ACHN (cell line): Measurements from ENCODE around the gene ARR3.
"Not testable (repeated sequence)": the region's sequence is repeated elsewhere in the genome, so short reads cannot be mapped to it uniquely, and the experiment has no call there.

Source experiments
- DNase-seq: peaks from one replicate; pipeline ENCODE4 v3.0.0-alpha.2; 2015
- in situ Hi-C: cut with HindIII; loops from 2 replicates; pipeline ENCODE4 v1.10.0; 2017; ENCODE audit warnings: low sequenced_read_pairs, low pct_ligation_motif_present, low pct_unique_long_range_greater_than_20kb

Gene ARR3

GRCh38 chrX:70268034-70268433 lies at the start of gene ARR3:
ARR3 (plus strand) TSS chrX:70268334; CDS start chrX:70269386, 1,052 bp downstream.
- no peak for DNase-seq
- in situ Hi-C loops, result no loop called here

GRCh38 chrX:70219938-70220764 lies 48.0 kb upstream of the ARR3 start:
- in situ Hi-C loops, result no loop called here
- no peak for DNase-seq

GRCh38 chrX:70226048-70226447 lies 42.1 kb upstream of the ARR3 start:
- in situ Hi-C loops, result no loop called here
- DNase-seq, result no peak

GRCh38 chrX:70226687-70227086 lies 41.4 kb upstream of the ARR3 start:
- DNase-seq, result no peak
- in situ Hi-C loops, result no loop called here

GRCh38 chrX:70231666-70232065 lies 36.5 kb upstream of the ARR3 start:
- in situ Hi-C loops, result no loop called here
- no peak for DNase-seq

- in situ Hi-C loops, result no loop called here
Observed at GRCh38 chrX:70234355-70234754, 33.8 kb upstream of the ARR3 start, which contains the start of gene AWAT1. AWAT1 (plus strand) TSS chrX:70234655; CDS start chrX:70234696, 41 bp downstream.

GRCh38 chrX:70240751-70241150 lies 27.4 kb upstream of the ARR3 start:
- no peak for DNase-seq
- in situ Hi-C loops, result no loop called here

More at GRCh38 chrX:70234355-70234754, 33.8 kb upstream of the ARR3 start, which contains the start of gene AWAT1:
- no peak for DNase-seq

- no peak for DNase-seq
- in situ Hi-C loops, result no loop called here
Observed at GRCh38 chrX:70241501-70241900, 26.6 kb upstream of the ARR3 start.

GRCh38 chrX:70243601-70244000 lies 24.5 kb upstream of the ARR3 start:
- in situ Hi-C loops, result not testable (repeated sequence)

GRCh38 chrX:70244881-70245280 lies 23.3 kb upstream of the ARR3 start:
- in situ Hi-C loops, result no loop called here

More at GRCh38 chrX:70243601-70244000, 24.5 kb upstream of the ARR3 start:
- not testable (repeated sequence) for DNase-seq

GRCh38 chrX:70247252-70247651 lies 20.9 kb upstream of the ARR3 start:
- no peak for DNase-seq

More at GRCh38 chrX:70244881-70245280, 23.3 kb upstream of the ARR3 start:
- no peak for DNase-seq

GRCh38 chrX:70252491-70252890 lies 15.6 kb upstream of the ARR3 start:
- in situ Hi-C loops, result no loop called here
- no peak for DNase-seq

More at GRCh38 chrX:70247252-70247651, 20.9 kb upstream of the ARR3 start:
- in situ Hi-C loops, result no loop called here

GRCh38 chrX:70253377-70254062 lies 14.6 kb upstream of the ARR3 start:
- no peak for DNase-seq
- in situ Hi-C loops, result no loop called here

- DNase-seq, result no peak
- in situ Hi-C loops, result no loop called here
Observed at GRCh38 chrX:70254063-70254400, 14.1 kb upstream of the ARR3 start.

GRCh38 chrX:70254909-70255308 lies 13.2 kb upstream of the ARR3 start:
- no peak for DNase-seq
- in situ Hi-C loops, result no loop called here

GRCh38 chrX:70255452-70255851 lies 12.7 kb upstream of the ARR3 start:
- in situ Hi-C loops, result no loop called here
- DNase-seq, result no peak

GRCh38 chrX:70257423-70258288 lies 10.5 kb upstream of the ARR3 start:
- no peak for DNase-seq
- in situ Hi-C loops, result no loop called here

- no peak for DNase-seq
- in situ Hi-C loops, result no loop called here
Observed at GRCh38 chrX:70260104-70260503, 8.0 kb upstream of the ARR3 start, which contains the start of gene P2RY4. P2RY4 (minus strand) TSS chrX:70260204; CDS start chrX:70259624, 580 bp downstream.
